HG02798 (cell line): Measurements from ENCODE around the gene CRB2.

ENCODE experiments used
- ATAC-seq: cut with Tn5 transposase; IDR thresholded peaks from one replicate; pipeline ENCODE4 v1.9.1; 2021; ENCODE audit warnings: mild to moderate bottlenecking; ENCODE audit not compliant: unreplicated experiment, poor library complexity

Gene CRB2

GRCh38 chr9:123418052-123418430 is 62.0 kb downstream of the CRB2 start:
- no peak for ATAC-seq

DNA sequence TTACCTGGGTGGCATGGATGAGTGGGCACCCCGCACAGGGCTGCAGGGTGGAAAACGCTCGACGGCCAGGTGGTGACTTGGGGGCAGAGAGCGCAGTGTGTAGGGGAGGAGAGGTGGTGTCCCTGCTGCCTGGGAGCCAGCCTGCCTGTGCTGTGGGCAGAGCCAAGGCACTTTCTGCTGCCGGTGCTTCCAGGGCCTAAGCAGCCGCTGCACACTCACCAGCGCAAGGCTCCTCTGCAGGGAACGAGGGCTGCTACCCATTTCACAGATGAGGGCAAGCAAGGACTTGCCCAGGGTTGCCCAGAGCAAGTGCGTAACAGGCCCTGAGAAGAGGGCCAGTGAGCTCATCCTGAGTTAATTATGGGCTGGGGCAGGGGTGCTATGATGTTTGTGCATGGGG is 62.5 kb downstream of the CRB2 start:
- ATAC-seq: no peak

DNA sequence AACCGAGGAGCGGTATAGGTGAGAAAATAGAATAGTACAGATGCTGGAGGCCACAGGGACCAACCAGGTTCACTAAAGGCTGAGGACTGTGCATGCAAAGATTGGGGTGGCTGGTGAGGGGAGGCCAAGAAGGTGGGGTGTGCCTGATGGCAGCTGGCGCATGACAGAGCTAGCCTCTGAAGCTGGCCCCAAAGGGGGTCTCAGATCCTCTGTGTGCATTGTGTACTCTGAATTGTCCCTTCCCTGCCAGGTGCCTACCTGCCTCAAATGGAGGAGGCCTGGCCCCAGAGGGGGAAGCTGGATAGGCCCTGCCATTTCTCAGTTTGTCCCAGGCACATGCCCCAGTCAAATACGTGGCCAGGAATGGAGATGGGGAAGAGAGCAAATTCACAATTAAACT is 63.1 kb downstream of the CRB2 start:
- no peak for ATAC-seq

DNA sequence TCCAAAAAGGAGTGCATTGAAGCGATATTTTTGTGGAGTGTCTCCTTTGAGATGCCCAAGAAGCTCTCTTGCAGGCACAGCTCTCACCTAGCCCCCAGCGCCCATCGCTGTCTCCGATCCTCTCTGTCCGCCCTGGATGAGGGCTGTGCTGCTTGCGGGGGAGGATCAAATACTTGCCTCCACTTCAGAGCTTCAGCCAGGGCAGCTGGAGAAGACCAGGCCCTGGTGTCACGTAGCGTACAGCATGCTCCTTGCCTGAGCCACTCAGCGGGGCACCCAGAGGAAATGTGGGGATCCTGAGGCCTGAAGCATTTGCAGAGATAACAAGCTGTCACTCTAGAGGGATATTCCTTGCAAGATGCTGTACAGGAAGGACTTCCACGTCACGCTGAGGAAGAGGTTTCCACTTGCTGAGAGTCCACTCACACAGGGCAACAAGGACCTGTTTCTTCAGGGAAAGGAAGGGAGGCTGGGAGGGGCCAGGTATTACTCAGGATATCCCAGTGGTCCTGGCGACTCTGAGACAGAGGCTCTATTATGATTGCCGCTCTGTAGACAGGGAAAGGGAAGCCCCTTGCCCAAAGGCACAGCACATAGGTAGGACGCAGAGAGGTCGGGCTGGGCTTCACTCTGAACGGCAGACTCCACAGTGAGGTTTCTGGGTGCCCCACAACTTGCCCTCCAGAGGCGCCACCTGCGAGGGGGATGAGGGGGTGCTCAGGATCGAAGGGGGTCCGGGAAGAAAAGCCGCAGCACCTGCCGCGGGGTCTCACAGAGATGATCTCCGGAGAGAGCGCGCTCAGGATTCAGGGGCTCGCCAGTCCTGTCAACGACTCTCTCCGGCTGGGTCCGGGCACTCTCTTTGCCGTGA is 64.0 kb downstream of the CRB2 start:
- no peak for ATAC-seq

- no peak for ATAC-seq
Observed at GRCh38 chr9:123420592-123421111, 64.7 kb downstream of the CRB2 start.

- no peak for ATAC-seq
Observed at GRCh38 chr9:123421186-123421585, 65.2 kb downstream of the CRB2 start.

GRCh38 chr9:123421801-123422455 is 65.9 kb downstream of the CRB2 start:
- ATAC-seq: no peak

DNA sequence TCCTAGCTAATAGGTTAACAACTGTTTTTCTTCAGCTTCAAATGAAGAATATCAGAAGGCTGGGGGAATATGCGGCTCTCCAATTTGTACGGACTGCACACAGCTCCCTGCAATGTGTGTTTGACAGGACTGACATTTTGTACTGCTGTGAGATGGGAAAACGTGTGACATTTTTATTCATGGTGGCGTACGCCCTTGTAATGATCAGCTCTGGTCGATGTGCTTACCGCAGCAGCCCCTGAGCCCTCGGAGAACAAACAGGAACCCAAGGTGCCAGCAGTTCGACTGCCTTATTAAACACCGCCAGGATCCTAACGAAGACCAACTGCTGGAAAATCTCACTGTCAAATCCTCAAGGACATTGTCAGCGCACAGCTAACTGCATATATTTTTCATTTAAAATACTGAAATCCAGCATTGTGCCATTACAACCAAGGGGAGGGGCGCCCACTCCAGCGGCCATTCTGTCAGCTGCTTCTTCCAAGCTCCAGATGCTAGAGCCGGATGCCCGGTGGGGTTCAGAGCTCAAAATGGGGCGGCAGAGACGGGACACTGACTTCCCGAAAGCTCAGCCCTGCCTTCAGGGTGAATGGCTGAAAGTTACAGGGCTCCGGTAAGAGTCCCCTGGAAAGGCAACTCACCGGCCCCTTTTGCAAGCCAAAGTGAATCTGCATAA is 66.8 kb downstream of the CRB2 start:
- no peak for ATAC-seq

GRCh38 chr9:123423311-123423640 is 67.3 kb downstream of the CRB2 start:
- no peak for ATAC-seq

- no peak for ATAC-seq
Observed at GRCh38 chr9:123424131-123424530, 68.1 kb downstream of the CRB2 start.

DNA sequence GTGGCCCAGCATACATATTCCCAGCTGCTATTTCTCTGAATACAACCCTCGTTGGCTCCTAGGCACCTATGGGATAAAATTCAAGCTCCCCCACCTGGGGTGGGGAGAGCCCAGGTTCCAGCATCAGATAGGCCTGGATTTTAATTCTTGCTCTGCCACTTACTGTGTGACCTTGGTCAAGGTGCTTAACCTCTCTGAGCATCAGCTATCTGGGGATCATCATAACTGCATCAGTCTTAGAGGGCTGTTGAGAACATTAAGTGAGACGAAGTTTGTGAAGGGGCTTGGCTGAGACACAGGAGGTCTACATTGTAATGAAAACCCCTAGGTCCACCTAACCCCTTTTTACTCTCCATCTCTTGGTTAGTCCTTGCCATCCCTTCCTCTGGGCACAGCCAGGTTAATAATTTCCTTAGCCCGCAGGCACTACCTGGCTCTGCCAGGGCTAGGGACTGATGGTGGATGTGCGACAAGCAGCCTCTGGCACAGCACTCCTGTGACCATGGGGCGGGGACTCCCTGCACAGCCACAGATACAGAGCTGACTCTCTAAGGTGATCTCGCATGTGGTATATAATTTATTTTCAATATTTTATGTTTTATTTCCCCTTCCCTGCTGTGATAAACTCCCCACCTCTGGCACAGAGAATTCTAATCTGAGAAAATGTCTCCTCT is 68.7 kb downstream of the CRB2 start:
- no peak for ATAC-seq

GRCh38 chr9:123425261-123425821 is 69.3 kb downstream of the CRB2 start:
- ATAC-seq: no peak

DNA sequence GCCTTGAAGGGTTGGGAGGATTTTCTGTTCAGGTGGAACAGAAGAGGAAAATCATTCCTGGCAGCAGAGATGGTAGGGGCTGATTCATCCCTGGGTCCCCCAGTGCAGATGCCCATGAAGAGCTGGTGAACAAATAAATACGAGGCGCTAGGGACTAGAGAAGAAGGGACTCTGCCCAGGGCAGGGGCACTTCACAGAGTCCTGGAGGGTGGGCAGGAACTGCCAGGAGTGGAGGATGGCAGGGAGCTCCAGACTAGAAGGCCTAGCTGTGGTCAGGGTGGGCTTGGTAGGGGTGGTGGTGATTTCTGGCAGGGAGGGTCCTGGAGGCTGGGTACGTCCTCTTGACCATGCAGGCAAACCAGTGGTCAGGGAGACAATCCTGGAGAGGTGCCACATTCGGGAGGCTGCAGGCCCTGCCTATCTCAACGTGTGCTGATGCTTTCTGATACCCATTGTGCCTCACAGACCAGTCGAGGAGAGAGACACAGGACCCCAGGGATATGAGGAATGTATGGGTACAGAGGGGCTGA is 69.9 kb downstream of the CRB2 start:
- no peak for ATAC-seq

- peak; percentile 70 for ATAC-seq
Observed at GRCh38 chr9:123426406-123426805, 70.4 kb downstream of the CRB2 start.
